IMR-90 (cell line): ENCODE results near the gene TRIM63. TPM values are rescaled to one million over a fixed set of nuclear protein-coding genes. Genes with fewer than 3 reads are reported as not detected.

Experiments
- ATAC-seq: fragments of 200-7000 bp; cut with Tn5 transposase; 2 replicates; pipeline ENCODE4 v1.9.1; 2020; ENCODE audit warnings: low read depth, mild to moderate bottlenecking, moderate library complexity
- BruUV-seq: library from RNA; stranded (reverse); fragments of 400-500 nt; replicated peaks from 2 replicates; lab custom pipeline; 2021; lab: Mats Ljungman, UMichigan
- CTCF ChIA-PET: fragments of 300-600 bp; formaldehyde crosslinking; extraction: SDS; loops from one replicate; lab custom pipeline; 2021; ENCODE audit warnings: antibody characterized with exemption; lab: Yijun Ruan, JAX
- POLR2A ChIA-PET: fragments of 300-600 bp; sonication (Branson Sonifier 250); formaldehyde crosslinking; loops from one replicate; lab custom pipeline; 2022; ENCODE audit warnings: antibody characterized with exemption; ENCODE audit not compliant: unreplicated experiment; lab: Charles Lee
- DNase-seq: peaks from one replicate; pipeline ENCODE4 v3.0.0; 2013
- H2AFZ ChIP-seq: replicated peaks from 2 replicates; pipeline ENCODE3; 2013; ENCODE audit warnings: low read length, mild to moderate bottlenecking; ENCODE audit not compliant: poor library complexity
- H2AK5ac ChIP-seq: 2 replicates; pipeline ENCODE4 v1.6.1; 2013; ENCODE audit warnings: low read depth, low read length, inconsistent platforms
- H2AK9ac ChIP-seq: replicated peaks from 2 replicates; pipeline ENCODE3; 2013; ENCODE audit warnings: mild to moderate bottlenecking, low read depth, low read length, moderate library complexity; ENCODE audit not compliant: poor library complexity
- H2BK120ac ChIP-seq: 2 replicates; pipeline ENCODE4 v1.6.1; 2013; ENCODE audit warnings: low read depth, low read length, inconsistent platforms
- H2BK15ac ChIP-seq: 3 replicates; pipeline ENCODE4 v1.6.1; 2013; ENCODE audit warnings: low read depth, low read length, inconsistent platforms
- H2BK20ac ChIP-seq: 2 replicates; pipeline ENCODE4 v1.6.1; 2013; ENCODE audit warnings: low read depth, mild to moderate bottlenecking, inconsistent platforms, low read length, moderate library complexity
- H2BK5ac ChIP-seq: 2 replicates; pipeline ENCODE4 v1.6.1; 2013; ENCODE audit warnings: mild to moderate bottlenecking, low read depth, low read length, inconsistent platforms; ENCODE audit not compliant: poor library complexity, severe bottlenecking
- H3K14ac ChIP-seq: replicated peaks from 2 replicates; pipeline ENCODE4 v1.6.1; 2013; ENCODE audit warnings: low read depth, low read length, inconsistent platforms
- H3K18ac ChIP-seq: 2 replicates; pipeline ENCODE4 v1.6.1; 2013; ENCODE audit warnings: low read depth, low read length, control low read depth
- H3K23ac ChIP-seq: 2 replicates; pipeline ENCODE4 v1.6.1; 2013; ENCODE audit warnings: low read depth, low read length, inconsistent platforms
- H3K27ac ChIP-seq: 2 replicates; pipeline ENCODE4 v1.5.1; 2013; ENCODE audit warnings: mild to moderate bottlenecking, control low read depth, low read length; ENCODE audit not compliant: insufficient read depth
- H3K27me3 ChIP-seq: 2 replicates; pipeline ENCODE4 v1.6.1; 2013; ENCODE audit warnings: low read length; ENCODE audit not compliant: control insufficient read depth, insufficient read depth
- H3K36me3 ChIP-seq: 2 replicates; pipeline ENCODE4 v1.6.1; 2013; ENCODE audit warnings: low read length, mixed read lengths; ENCODE audit not compliant: control insufficient read depth, insufficient read depth
- H3K4ac ChIP-seq: 2 replicates; pipeline ENCODE4 v1.6.1; 2013; ENCODE audit warnings: low read depth, low read length, inconsistent platforms
- H3K4me1 ChIP-seq: 2 replicates; pipeline ENCODE4 v1.6.1; 2013; ENCODE audit warnings: low read length, mixed read lengths; ENCODE audit not compliant: control insufficient read depth, insufficient read depth
- H3K4me2 ChIP-seq: 2 replicates; pipeline ENCODE4 v1.6.1; 2013; ENCODE audit warnings: low read depth, mild to moderate bottlenecking, control low read depth, low read length, moderate library complexity
- H3K4me3 ChIP-seq: 2 replicates; pipeline ENCODE4 v1.5.1; 2013; ENCODE audit warnings: low read depth, mild to moderate bottlenecking, control low read depth, low read length, moderate library complexity; ENCODE audit not compliant: insufficient read depth
- H3K56ac ChIP-seq: 2 replicates; pipeline ENCODE4 v1.6.1; 2013; ENCODE audit warnings: low read length, inconsistent platforms; ENCODE audit not compliant: insufficient read depth; ENCODE audit errors: extremely low read depth
- H3K79me1 ChIP-seq, 2 experiments: 2 replicates each; pipeline ENCODE4 v1.6.1; 2013; ENCODE audit warnings: low read length in 2 of 2, inconsistent platforms in 1 of 2, low read depth in 1 of 2
- H3K9ac ChIP-seq: 2 replicates; pipeline ENCODE4 v1.6.1; 2013; ENCODE audit warnings: low read depth, low read length, control low read depth
- H3K9me1 ChIP-seq: 2 replicates; pipeline ENCODE4 v1.6.1; 2013; ENCODE audit warnings: low read length, inconsistent platforms; ENCODE audit not compliant: insufficient read depth
- H3K9me3 ChIP-seq: 2 replicates; pipeline ENCODE4 v1.6.1; 2013; ENCODE audit warnings: low read length; ENCODE audit not compliant: control insufficient read depth, insufficient read depth
- H4K20me1 ChIP-seq: 2 replicates; pipeline ENCODE4 v1.6.1; 2013; ENCODE audit warnings: low read length, inconsistent platforms; ENCODE audit not compliant: insufficient read depth
- H4K5ac ChIP-seq: 2 replicates; pipeline ENCODE4 v1.6.1; 2013; ENCODE audit warnings: mild to moderate bottlenecking, low read depth, low read length, control low read depth
- H4K8ac ChIP-seq, 2 experiments: 2 replicates each; pipeline ENCODE4 v1.6.1; 2013; ENCODE audit warnings: low read depth in 2 of 2, low read length in 2 of 2, control low read depth in 1 of 2, inconsistent platforms in 1 of 2
- H4K91ac ChIP-seq: 2 replicates; pipeline ENCODE4 v1.6.1; 2013; ENCODE audit warnings: low read depth, low read length, inconsistent platforms; ENCODE audit not compliant: insufficient read depth
- WGBS, 2 experiments: methylation state at CpG; one replicate each; pipeline versions ENCODE4 v1.1.5 to v1.1.7; 2013; ENCODE audit warnings: missing lambda C conversion rate in 2 of 2; ENCODE audit not compliant: insufficient read length in 1 of 2; ENCODE audit errors: extremely low coverage in 2 of 2; 5-methylcytosine and 5-hydroxymethylcytosine counted together
- dilution Hi-C: fragments of 300-500 bp; cut with HindIII; formaldehyde crosslinking; loops from one replicate; pipeline ENCODE4 v1.14.3; 2018; ENCODE audit warnings: low sequenced_read_pairs; ENCODE audit not compliant: unreplicated experiment
- in situ Hi-C: fragments of 300-500 bp; cut with MboI; formaldehyde crosslinking; loops from 3 replicates; pipeline ENCODE4 v1.14.3; 2019; ENCODE audit warnings: low sequenced_read_pairs, inconsistent platforms, mixed read lengths
- intact Hi-C: fragments of 100-400 bp; cut with micrococcal nuclease; formaldehyde crosslinking; loops from 2 replicates; pipeline ENCODE4 v1.10.0; 2022
- polyA plus RNA-seq, 3 experiments: library from polyadenylated mRNA; depleted of rRNA; stranded (reverse); fragments of >200 nt; gene quantifications; 2 replicates each; pipeline ENCODE4 v1.2.3, GENCODE V29; 2012; ENCODE audit warnings: low replicate concordance in 1 of 3
- total RNA-seq: library from RNA; depleted of rRNA; stranded (reverse); fragments of >200 nt; gene quantifications from 2 replicates; pipeline ENCODE4 v1.2.3, GENCODE V29; 2012
- TF ChIP-seq, protein P1 (sequence below): conservative IDR thresholded peaks from 2 replicates; pipeline ENCODE4 v1.5.1; 2012; ENCODE audit warnings: mild to moderate bottlenecking, low read depth, low read length, improper control_type of control experiment

The TRIM63 gene
- total and polyA plus RNA-seq, 2 of the 4 experiments (the other 2 are of a cell fraction) = not detected

DNA sequence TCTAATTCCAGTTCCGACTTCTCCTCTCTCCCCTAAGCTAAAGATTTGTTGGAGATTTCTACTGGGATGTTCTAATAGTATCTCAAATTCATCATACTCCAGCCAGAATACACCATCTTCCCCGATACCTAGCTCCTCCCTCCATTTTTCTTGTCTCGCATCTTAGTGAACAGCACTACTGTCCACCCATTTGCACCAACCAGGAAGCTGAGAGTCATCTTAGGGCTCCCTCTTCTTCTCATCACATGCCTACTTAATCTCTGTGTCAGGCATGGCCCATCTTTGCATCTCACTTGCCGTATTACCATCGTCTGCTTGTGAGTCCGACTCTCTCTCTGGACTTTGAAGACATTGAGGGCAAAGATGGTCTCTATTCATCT is 3.5 kb upstream of the TRIM63 start:
- no TSS peak for BruUV-seq
- peaks cover 67% of the 10 kb centered on the region for H3K27me3 ChIP-seq
- no peaks in the 10 kb centered on the region for H3K36me3 ChIP-seq

More for the DNA sequence above, 3.5 kb upstream of the TRIM63 start:
- Histone ChIP-seq H2AK5ac (no peak overlapping the region), H3K4ac (no peak overlapping the region), H3K56ac (no peak overlapping the region), H4K8ac (no peak overlapping the region), H4K91ac (no peak overlapping the region), H3K14ac (no peak overlapping the region), H2AFZ (no peak overlapping the region), H2BK5ac (no peak overlapping the region), H4K20me1 (no peaks in the 10 kb centered on the region), H3K4me1 (no peaks in the 10 kb centered on the region), H2BK120ac (no peak overlapping the region), H3K23ac (no peak overlapping the region), H4K5ac (no peak overlapping the region), H3K18ac (no peak overlapping the region), H3K9me3 (no peaks in the 10 kb centered on the region), H2BK20ac (no peak overlapping the region), H3K9me1 (no peaks in the 10 kb centered on the region), H3K79me1 (no peaks in the 10 kb centered on the region), H3K9ac (no peak overlapping the region), H3K27ac (no peak overlapping the region), H2BK15ac (no peak overlapping the region), H3K4me2 (no peak overlapping the region), H2AK9ac (no peak overlapping the region), H3K4me3 (no peak overlapping the region)
- ATAC-seq (no peak), DNase-seq (no peak)
- dilution Hi-C loops = no loop called here
- TF ChIP-seq, protein P1, sequence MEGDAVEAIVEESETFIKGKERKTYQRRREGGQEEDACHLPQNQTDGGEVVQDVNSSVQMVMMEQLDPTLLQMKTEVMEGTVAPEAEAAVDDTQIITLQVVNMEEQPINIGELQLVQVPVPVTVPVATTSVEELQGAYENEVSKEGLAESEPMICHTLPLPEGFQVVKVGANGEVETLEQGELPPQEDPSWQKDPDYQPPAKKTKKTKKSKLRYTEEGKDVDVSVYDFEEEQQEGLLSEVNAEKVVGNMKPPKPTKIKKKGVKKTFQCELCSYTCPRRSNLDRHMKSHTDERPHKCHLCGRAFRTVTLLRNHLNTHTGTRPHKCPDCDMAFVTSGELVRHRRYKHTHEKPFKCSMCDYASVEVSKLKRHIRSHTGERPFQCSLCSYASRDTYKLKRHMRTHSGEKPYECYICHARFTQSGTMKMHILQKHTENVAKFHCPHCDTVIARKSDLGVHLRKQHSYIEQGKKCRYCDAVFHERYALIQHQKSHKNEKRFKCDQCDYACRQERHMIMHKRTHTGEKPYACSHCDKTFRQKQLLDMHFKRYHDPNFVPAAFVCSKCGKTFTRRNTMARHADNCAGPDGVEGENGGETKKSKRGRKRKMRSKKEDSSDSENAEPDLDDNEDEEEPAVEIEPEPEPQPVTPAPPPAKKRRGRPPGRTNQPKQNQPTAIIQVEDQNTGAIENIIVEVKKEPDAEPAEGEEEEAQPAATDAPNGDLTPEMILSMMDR = no peak
- 81% methylated on average over 2 of the region's 6 CpGs; no CpG with 5 or more reads in 1 of the 2 experiments for WGBS, 2 experiments
- intact Hi-C loops = no loop called here
- ChIA-PET POLR2A (no interaction called here), CTCF (no interaction called here)
- in situ Hi-C loops = no loop called here
